Measurements from ENCODE around the gene SIGLEC7. TPM values are rescaled to one million over a fixed set of nuclear protein-coding genes. Genes with fewer than 3 reads are reported as not detected.

Gene SIGLEC7
- total RNA-seq, 1 donor from 2014 or later, result not detected

GRCh38 chr19:51119611-51120010 lies 22.5 kb upstream of the SIGLEC7 start:
- Histone ChIP-seq H3K27me3 (ENCODE audit: control insufficient read depth, insufficient read depth, low read length) (no peaks in the 10 kb centered on the region), H3K4me3 (ENCODE audit: low read depth, low read length) (no peak overlapping the region), H3K36me3 (ENCODE audit: control insufficient read depth, insufficient read depth, low read length) (no peaks in the 10 kb centered on the region)
- TF ChIP-seq CTCF (IDR thresholded peaks at IDR 0.05; ENCODE audit: insufficient read depth, low read length, severe bottlenecking), result no peak
- DNase-seq (ENCODE audit: low read depth) (no peak), FAIRE-seq (no peak)

GRCh38 chr19:51120160-51120559 lies 21.9 kb upstream of the SIGLEC7 start:
- Histone ChIP-seq H3K36me3 (ENCODE audit: control insufficient read depth, insufficient read depth, low read length) (no peaks in the 10 kb centered on the region), H3K4me3 (ENCODE audit: low read depth, low read length) (no peak overlapping the region), H3K27me3 (ENCODE audit: control insufficient read depth, insufficient read depth, low read length) (no peaks in the 10 kb centered on the region)
- FAIRE-seq (no peak), DNase-seq (ENCODE audit: low read depth) (no peak)
- TF ChIP-seq CTCF (IDR thresholded peaks at IDR 0.05; ENCODE audit: insufficient read depth, low read length, severe bottlenecking), result no peak

- DNase-seq (ENCODE audit: low read depth) (no peak), FAIRE-seq (no peak)
- no peak for TF ChIP-seq CTCF (IDR thresholded peaks at IDR 0.05; ENCODE audit: insufficient read depth, low read length, severe bottlenecking)
- Histone ChIP-seq H3K27me3 (ENCODE audit: control insufficient read depth, insufficient read depth, low read length) (no peaks in the 10 kb centered on the region), H3K36me3 (ENCODE audit: control insufficient read depth, insufficient read depth, low read length) (no peaks in the 10 kb centered on the region), H3K4me3 (ENCODE audit: low read depth, low read length) (no peak overlapping the region)
Measured at GRCh38 chr19:51121257-51121656, 20.8 kb upstream of the SIGLEC7 start.

DNA sequence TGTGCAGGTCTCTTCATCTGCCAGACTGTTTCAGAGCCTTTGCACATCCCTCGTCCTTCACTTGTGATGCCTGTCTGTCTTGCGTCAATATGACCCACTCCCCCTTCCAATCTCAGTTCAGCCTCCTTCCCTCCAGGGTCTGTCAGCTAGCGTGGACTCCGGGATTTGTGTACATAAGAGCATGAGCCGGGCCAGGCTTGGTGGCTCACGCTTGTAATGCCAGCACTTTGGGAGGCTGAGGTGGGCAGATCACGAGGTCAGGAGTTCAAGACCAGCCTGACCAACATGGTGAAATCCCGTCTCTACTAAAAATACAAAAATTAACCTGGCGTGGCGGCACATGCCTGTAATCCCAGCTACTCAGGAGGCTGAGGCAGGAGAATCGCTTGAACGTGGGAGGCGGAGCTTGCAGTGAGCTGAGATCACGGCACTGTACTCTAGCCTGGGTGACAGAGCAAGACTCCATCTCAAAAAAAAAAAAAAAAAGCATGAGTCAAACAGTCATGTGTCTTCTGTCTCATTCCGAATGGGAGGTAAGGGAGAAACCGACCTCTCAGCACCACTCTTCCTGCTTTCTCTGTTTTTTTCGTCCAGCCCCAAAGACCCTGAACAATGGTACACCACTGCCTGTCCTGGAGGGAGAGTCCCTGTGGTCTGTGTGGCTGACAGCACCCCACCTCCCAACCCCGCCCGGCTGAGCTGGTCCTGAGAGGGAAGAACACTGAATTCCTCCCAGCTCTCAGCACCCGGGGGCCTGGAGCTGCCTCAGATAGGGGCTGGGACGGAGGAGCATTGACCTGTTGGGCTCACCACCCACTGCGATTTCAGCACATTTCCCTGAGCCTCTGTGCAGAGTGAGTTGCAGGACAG lies 19.8 kb upstream of the SIGLEC7 start:
- H3K36me3 ChIP-seq (ENCODE audit: control insufficient read depth, insufficient read depth, low read length), result no peaks in the 10 kb centered on the region
- no peaks in the 10 kb centered on the region for H3K27me3 ChIP-seq (ENCODE audit: control insufficient read depth, insufficient read depth, low read length)
- FAIRE-seq (no peak), DNase-seq (ENCODE audit: low read depth) (peak; percentile 12)
- no peak for TF ChIP-seq CTCF (IDR thresholded peaks at IDR 0.05; ENCODE audit: insufficient read depth, low read length, severe bottlenecking)
- H3K4me3 ChIP-seq (ENCODE audit: low read depth, low read length), result no peak overlapping the region

- Histone ChIP-seq H3K36me3 (ENCODE audit: control insufficient read depth, insufficient read depth, low read length) (no peaks in the 10 kb centered on the region), H3K4me3 (ENCODE audit: low read depth, low read length) (no peak overlapping the region), H3K27me3 (ENCODE audit: control insufficient read depth, insufficient read depth, low read length) (no peaks in the 10 kb centered on the region)
- TF ChIP-seq CTCF (IDR thresholded peaks at IDR 0.05; ENCODE audit: insufficient read depth, low read length, severe bottlenecking), result no peak
- FAIRE-seq (no peak), DNase-seq (ENCODE audit: low read depth) (no peak)
Measured at GRCh38 chr19:51123381-51123800, 18.7 kb upstream of the SIGLEC7 start.

All from bronchial epithelial cell (primary cell).